Measurements from ENCODE around the gene MKS1. TPM values are rescaled to one million over a fixed set of nuclear protein-coding genes. Genes with fewer than 3 reads are reported as not detected.

Gene MKS1
- total and polyA plus RNA-seq, 10 of the 15 experiments (the other 5 are each of a cell fraction or from before 2014, with no cell fraction given): 5.7 to 21.4 (median 13.9) TPM

GRCh38 chr17:58267347-58268324 lies 48.6 kb upstream of the MKS1 start:
- no peak overlapping the region for H2AFZ ChIP-seq (ENCODE audit: control insufficient read depth, low read depth, low read length)
- ChIA-PET SMC1A (ENCODE audit: uncharacterized antibody, unreplicated experiment) (no interaction called here), RAD21 (ENCODE audit: unreplicated experiment) (no interaction called here), CTCF (no interaction called here), POLR2A (no interaction called here)
- H3K27ac ChIP-seq (ENCODE audit: control insufficient read depth, insufficient read depth): no peak overlapping the region
- 26% methylated on average over 22 of the region's 22 CpGs for WGBS (ENCODE audit: insufficient coverage, insufficient replicate concordance, low lambda C conversion rate, missing lambda C conversion rate)
- H4K20me1 ChIP-seq (ENCODE audit: control insufficient read depth, insufficient read depth): no peaks in the 10 kb centered on the region
- H3K9ac ChIP-seq (ENCODE audit: control insufficient read depth, insufficient read depth, low read length): no peak overlapping the region
- DNase-seq (ENCODE audit: low read depth, low spot score): no peak
- H3K79me2 ChIP-seq (ENCODE audit: control insufficient read depth, insufficient read depth, low read length): no peaks in the 10 kb centered on the region
- H3K27me3 ChIP-seq (replicated peaks in 1 of 2; ENCODE audit: control insufficient read depth in 2 of 2, insufficient read depth in 2 of 2, low read length in 1 of 2): peaks cover 2 to 4% of the 10 kb centered on the region in 2 experiments; a peak in 2 of 4 replicates
- BruUV-seq (replicated peaks): no TSS peak
- in situ Hi-C loops (cut with MboI) (no loop called here), intact Hi-C loops (cut with micrococcal nuclease; ENCODE audit: unreplicated experiment) (no loop called here)
- no peaks in the 10 kb centered on the region for H3K4me1 ChIP-seq (ENCODE audit: control insufficient read depth, insufficient read depth, low read length)
- ATAC-seq: no peak
- H3K9me3 ChIP-seq (replicated peaks; ENCODE audit: control insufficient read depth, insufficient read depth, low read length): no peaks in the 10 kb centered on the region
- TF ChIP-seq TAF1 (IDR thresholded peaks at IDR 0.05; ENCODE audit: borderline replicate concordance, low read depth, low read length): no peak
- TF ChIP-seq CHD4 (IDR thresholded peaks at IDR 0.05): no peak
- no peak for TF ChIP-seq SKIL (IDR thresholded peaks at IDR 0.05; ENCODE audit: low read depth, poor library complexity, severe bottlenecking)
- no peak for TF ChIP-seq STAT1 (conservative IDR thresholded peaks at IDR 0.05)
- no peak for TF ChIP-seq MEF2A (IDR thresholded peaks at IDR 0.05; ENCODE audit: insufficient read depth, low read depth, low read length)
- TF ChIP-seq E4F1 (IDR thresholded peaks at IDR 0.05; ENCODE audit: borderline replicate concordance, partially characterized antibody): no peak
- no peak for TF ChIP-seq YY1 (IDR thresholded peaks at IDR 0.05; ENCODE audit: low read depth, low read length)
- TF ChIP-seq SIX5 (IDR thresholded peaks at IDR 0.05; ENCODE audit: low read depth, low read length, severe bottlenecking): no peak
- no peak for TF ChIP-seq ATF2 (IDR thresholded peaks at IDR 0.05; ENCODE audit: low read length)
- TF ChIP-seq CHD2 (IDR thresholded peaks at IDR 0.05; ENCODE audit: borderline replicate concordance, low read depth, low read length): no peak
- no peak overlapping the region for H3K4me3 ChIP-seq
- H3K4me2 ChIP-seq (ENCODE audit: control insufficient read depth, insufficient read depth): no peak overlapping the region
- FAIRE-seq: no peak
- no peaks in the 10 kb centered on the region for H3K36me3 ChIP-seq (ENCODE audit: control insufficient read depth in 2 of 2, insufficient read depth in 2 of 2, low read length in 1 of 2)

Data from GM12878 (cell line).